ENCODE data around the gene VPS13D.

GRCh38 chr1:12279728-12280464 is 50.1 kb downstream of the VPS13D start:
- no peak for TF ChIP-seq BRCA1 (IDR thresholded peaks at IDR 0.05; ENCODE audit: low read depth, low read length)
- no peak for TF ChIP-seq HDAC2 (IDR thresholded peaks at IDR 0.05)
- TF ChIP-seq CTCF (IDR thresholded peaks at IDR 0.05 in 2 of 3, conservative IDR thresholded peaks at IDR 0.05 in 1 of 3; ENCODE audit: control insufficient read depth in 2 of 3, extremely low read depth in 1 of 3, insufficient read depth in 1 of 3, low read depth in 3 of 3, low read length in 3 of 3), result no peak
- TF ChIP-seq EP300 (IDR thresholded peaks at IDR 0.05; ENCODE audit: borderline replicate concordance in 1 of 2, control insufficient read depth in 1 of 2, low read depth in 2 of 2, low read length in 2 of 2), result no peak
- no peak for TF ChIP-seq POLR2A (IDR thresholded peaks at IDR 0.05; ENCODE audit: low read depth, low read length)
- no peak for TF ChIP-seq RAD21 (IDR thresholded peaks at IDR 0.05; ENCODE audit: insufficient read depth, low read depth, low read length)
- TF ChIP-seq FOXK2 (IDR thresholded peaks at IDR 0.05), result no peak
